Measurements from ENCODE around the gene STRN3.
"Not testable (repeated sequence)": the region's sequence is repeated elsewhere in the genome, so short reads cannot be mapped to it uniquely, and the experiment has no call there.

STRN3 gene

DNA sequence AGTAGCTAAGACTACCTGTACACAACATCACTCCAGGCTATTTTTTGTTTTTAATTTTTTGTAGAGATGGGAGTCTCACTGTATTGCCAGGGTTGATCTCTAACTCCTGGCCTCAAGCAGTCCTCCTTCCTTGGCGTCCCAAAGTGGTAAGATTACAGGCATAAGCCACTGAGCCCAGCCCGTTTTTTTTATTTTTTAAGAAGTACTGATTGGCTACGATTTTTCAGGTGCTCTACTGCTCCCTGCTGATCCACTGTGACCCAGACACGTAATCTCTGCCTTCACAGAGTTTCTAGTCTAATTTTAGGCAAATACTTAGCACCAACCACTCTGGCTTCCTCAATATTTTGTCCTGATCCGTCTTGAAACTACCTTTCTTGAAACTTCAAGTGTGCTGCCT lies 4.3 kb upstream of the STRN3 start:
- no peak for DNase-seq (ENCODE audit: low spot score)

DNA sequence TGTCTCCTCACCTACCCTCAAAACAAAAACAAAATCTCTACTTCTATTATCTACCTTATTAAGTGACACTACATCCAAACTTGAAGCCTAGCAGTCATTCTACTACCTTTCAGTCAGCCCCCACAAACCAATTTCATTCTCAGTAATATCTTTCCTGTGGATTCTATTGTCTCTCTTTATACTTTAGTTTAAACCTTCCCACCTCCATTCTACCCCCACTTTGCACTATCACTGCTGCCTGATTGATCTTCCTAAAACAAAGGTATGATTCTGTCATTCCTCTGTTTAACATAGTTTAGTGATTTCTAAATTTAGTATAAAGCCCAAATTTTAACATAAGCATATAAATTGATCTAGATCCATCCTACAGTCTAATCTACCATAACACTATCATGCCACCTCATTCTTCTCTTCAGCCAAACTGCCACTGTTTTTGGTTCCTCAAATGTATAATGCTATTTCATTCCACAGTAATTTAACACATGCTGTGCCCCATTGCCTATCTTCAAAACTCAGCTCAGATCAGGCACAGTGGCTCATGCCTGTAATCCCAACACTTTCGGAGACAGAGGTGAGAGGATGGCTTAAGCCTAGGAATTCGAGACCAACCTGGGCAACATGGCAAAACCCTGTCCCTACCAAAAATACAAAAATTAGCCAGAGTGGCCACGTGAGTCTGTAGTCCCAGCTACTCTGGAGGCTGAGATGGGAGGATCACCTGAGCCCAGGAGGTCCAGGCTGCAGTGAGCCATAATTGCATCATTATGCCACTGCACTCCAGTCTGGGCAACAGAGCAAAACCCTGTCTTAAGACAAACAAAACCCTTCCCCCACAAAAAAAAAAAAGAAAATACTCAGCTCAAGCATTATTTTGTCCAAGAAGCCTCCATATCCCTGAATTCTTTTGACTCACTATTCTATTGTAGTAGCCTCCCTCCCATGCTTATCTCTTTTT lies 3.1 kb upstream of the STRN3 start:
- no peak for DNase-seq (ENCODE audit: low spot score)

GRCh38 chr14:31027847-31028246 lies 1.7 kb upstream of the STRN3 start:
- peak; percentile 20 for DNase-seq (ENCODE audit: low spot score)

GRCh38 chr14:31026450-31027235 lies 464 bp upstream of the STRN3 start:
- peak; percentile 98 for DNase-seq (ENCODE audit: low spot score)

DNA sequence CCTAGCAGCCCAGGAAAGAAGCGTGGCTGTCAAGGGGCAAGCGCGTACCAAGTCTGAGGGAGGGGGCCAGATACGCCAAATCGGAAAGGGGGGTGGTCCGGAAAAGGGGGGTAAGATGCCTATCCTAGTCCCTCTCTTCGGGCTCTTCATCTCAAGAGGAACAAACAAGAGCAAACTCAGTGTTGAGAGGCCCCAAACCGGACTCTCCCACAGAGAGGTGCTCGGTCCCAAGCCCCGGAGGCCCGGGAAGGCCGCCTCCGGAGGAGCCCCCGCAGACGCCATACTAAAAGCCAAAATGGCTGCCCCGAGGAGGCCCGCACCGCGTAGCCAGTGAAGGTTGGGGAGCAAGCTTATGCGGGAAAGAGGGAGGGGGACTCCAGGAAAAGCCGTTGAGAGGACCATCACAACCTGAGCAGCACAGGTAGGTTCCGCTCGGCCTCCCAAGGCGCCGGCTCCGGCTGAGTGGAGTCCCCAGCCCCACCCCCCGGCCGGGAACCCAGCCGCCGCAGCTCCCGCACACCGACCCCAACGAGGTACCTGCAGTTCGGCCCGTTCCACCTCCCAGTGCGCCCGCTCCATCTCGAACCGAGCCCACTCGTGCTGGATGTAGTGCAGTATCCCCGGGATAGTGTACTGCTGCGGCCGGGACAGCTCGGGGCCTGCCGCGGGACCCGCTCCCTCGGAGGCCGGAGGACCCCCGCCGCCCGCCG lies 657 bp downstream of the STRN3 start, which contains the start of gene AP4S1:
Gene AP4S1, plus strand, starts transcription at position 283 of the 710 bp plus-strand sequence. CDS start 40,548 bp downstream, outside the sequence.
- DNase-seq (ENCODE audit: low spot score), result peak; percentile 60

DNA sequence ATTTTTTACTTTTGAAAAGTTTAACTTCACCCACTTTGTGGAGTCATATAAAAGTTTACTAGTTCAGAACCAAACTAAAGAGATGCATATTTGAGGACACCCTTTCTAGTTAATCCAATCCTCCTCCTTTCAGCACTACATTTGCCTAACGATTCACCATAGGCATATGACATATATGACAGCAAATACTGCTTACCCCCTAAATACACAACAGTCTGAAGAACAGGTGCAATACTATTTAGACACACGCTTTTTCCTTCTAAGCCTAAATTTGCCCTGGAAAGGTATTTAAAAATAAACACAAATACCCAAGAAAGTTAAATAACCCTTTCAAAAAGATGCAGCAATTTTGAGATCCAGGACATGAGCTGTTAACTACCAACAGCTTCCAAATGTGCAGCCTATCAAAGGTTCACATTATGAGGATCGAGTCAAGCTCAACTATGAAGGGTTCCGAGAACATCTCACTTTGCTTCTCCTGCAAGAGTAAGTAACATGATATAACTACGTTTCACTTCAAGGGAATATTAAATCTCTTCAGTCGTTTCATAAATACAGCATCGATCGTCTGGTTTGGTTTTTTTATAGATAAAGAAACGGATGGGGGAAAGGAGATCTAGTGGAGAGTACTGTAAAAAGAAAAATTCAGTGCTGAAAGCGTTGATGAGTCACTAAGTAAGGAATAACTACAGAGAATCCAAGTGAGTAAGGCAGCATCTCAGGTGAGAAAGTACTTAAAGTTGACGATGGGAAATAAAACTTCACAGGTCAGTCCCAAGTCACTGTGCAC lies 1.4 kb downstream of the STRN3 start:
- DNase-seq (ENCODE audit: low spot score), result peak; percentile 13

DNA sequence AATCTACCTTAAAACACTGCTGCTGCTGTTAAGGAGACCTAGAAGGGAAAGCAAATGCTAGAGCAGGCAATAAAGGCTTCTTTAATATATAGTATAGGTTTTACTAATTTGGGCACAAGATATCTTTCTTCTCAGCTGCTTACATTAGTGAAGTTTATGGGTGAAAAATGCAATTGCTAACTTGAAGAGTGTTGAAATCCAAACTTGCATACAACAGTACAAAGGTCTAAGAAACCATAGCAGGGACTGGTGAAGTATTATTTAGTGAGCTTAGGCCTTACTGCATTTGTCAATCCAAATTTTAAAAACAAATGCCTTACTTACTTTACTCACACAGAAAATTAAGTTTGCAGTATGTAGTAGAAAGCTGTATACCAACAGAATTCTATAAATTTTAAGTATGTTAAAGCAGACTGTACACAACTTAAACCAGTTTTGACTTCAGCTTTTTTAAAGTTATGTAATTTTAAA lies 2.1 kb downstream of the STRN3 start:
- DNase-seq (ENCODE audit: low spot score), result no peak

DNA sequence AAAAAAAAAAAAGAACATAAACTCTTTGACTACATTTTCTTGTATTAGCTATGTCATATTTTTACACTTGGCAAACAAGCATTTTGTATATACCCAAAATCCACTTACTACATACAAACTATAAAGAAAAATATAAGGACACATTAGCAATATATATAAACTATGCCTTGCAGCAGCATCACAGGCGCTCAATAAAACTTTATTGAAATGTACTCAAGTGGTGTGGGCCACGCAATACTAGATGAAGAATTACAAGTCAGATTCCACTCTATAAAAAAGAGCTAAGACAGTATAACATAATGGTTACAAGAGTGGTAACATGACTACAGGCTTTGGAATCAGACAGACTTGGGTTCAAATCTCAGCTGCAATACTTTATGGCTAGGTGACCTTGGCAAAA lies 3.8 kb downstream of the STRN3 start:
- DNase-seq (ENCODE audit: low spot score), result no peak

DNA sequence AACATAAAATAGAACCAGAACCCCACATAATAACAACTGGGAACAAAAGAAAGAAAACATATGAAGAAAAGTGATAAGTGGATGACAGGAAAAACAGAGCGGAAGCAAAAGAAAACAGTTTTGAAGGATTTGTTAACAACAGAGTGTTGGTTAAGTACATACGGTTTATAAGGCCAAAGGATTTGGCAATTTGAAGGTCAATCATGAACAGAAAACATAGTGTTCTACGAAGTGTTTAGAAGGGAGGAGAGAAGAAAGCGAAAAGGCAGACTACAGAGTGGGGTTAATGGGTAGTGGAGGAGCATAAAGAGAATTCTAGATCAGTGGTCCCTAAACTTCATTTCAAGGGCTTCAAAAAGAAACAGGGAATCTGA lies 4.6 kb downstream of the STRN3 start:
- DNase-seq (ENCODE audit: low spot score), result no peak

- DNase-seq (ENCODE audit: low spot score), result no peak
Observed at GRCh38 chr14:31020834-31021575, 5.2 kb downstream of the STRN3 start.

DNA sequence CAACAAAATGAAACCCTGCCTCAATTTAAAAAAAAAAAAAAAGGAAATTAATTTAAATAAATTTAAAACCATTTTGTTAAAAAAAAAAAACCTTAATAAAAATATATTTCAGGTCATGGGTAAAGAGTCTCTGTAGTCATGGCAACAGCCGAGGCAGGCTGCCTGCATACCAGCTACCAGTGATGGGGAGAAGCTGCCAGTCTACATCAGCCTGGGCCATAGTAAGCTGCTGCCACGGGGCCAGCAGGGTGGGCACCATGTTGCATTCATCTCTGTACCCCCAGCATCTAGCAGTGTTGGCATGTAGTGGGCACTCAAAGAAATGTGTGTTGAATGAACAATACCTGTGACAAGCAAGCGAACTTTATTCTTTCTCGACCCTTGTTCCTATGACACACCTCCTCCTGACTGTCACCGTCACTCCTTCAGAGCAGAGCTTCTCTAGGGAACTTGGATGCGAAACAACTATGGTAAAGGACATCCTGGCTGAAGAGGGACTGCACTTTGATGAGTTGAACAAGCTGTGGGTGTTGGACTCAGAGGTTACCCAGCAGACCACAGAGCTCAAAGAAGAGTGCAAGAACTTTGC lies 8.0 kb downstream of the STRN3 start:
- no peak for DNase-seq (ENCODE audit: low spot score)

- DNase-seq (ENCODE audit: low spot score), result no peak
Observed at GRCh38 chr14:31013841-31014240, 12.3 kb downstream of the STRN3 start.

DNA sequence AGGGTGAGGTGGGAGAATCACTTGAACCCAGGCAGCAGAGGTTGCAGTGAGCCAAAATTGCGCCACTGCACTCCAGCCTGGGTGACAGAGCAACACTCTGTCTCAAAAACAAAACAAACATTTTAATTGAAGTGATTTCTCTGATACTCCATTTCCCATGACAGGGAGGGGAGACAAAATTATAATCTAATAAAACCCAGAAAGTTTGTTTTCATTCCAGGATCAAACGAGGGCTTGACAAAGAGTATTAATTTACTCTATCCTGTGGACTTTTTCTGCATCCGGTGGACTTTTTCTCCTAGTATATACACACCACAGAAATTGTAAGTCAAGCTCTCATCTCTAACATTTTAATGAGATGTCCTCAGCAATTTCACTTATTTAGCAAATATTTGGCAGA lies 15.2 kb downstream of the STRN3 start:
- DNase-seq (ENCODE audit: low spot score), result no peak

GRCh38 chr14:31009836-31010574 lies 16.2 kb downstream of the STRN3 start:
- DNase-seq (ENCODE audit: low spot score), result no peak

GRCh38 chr14:31006703-31007102 lies 19.5 kb downstream of the STRN3 start:
- no peak for DNase-seq (ENCODE audit: low spot score)

- not testable (repeated sequence) for DNase-seq (ENCODE audit: low spot score)
Observed at GRCh38 chr14:31004007-31004406, 22.2 kb downstream of the STRN3 start.

DNA sequence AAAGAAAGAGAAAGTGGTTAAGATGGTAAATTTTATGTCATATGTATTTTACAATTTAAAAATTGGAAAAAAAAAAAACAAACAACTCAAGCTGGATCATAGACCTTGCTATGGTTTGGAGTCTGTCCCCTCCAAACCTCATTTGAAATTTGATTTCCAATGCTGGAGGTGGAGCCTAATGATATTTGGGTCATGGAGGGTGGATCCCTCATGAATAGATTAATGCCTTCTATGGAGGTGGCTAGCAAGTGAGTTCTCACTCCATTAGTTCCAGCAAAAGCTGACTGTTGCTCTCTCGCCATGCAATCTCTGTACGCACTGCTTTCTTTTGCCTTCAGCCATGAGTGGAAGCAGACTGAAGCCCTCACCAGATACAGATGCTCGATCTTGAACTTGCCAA lies 22.9 kb downstream of the STRN3 start:
- no peak for DNase-seq (ENCODE audit: low spot score)

GRCh38 chr14:31001339-31001658 lies 24.9 kb downstream of the STRN3 start:
- no peak for DNase-seq (ENCODE audit: low spot score)

GRCh38 chr14:31000629-31001338 lies 25.4 kb downstream of the STRN3 start:
- DNase-seq (ENCODE audit: low spot score), result no peak

Data from GM03348 (cell line).